HG02852 (cell line): ENCODE data around the gene ING5.
A peak's percentile ranks its signal among the peaks of the same experiment; 100 is the strongest.
"Not testable (repeated sequence)": the region's sequence is repeated elsewhere in the genome, so short reads cannot be mapped to it uniquely, and the experiment has no call there.

Experiments used
- ATAC-seq: cut with Tn5 transposase; IDR thresholded peaks from one replicate; pipeline ENCODE4 v1.9.1; 2021; ENCODE audit warnings: mild to moderate bottlenecking, moderate library complexity; ENCODE audit not compliant: unreplicated experiment

ING5 gene

GRCh38 chr2:241701399-241702154, at the start of gene ING5:
TSS of gene ING5 (plus strand) at chr2:241702039. CDS start at chr2:241702066, 27 bp downstream.
- peak; percentile 62 for ATAC-seq

- ATAC-seq: no peak
These were observed 49.7 kb upstream of the ING5 start for GRCh38 chr2:241652142-241652541.

GRCh38 chr2:241652722-241653121, 49.1 kb upstream of the ING5 start:
- ATAC-seq: no peak

GRCh38 chr2:241653210-241653750, 48.6 kb upstream of the ING5 start:
- ATAC-seq: no peak

- ATAC-seq: no peak
These were observed 47.3 kb upstream of the ING5 start for GRCh38 chr2:241654551-241654950.

GRCh38 chr2:241655516-241656189, 46.2 kb upstream of the ING5 start:
- ATAC-seq: no peak

- ATAC-seq: no peak
These were observed 45.6 kb upstream of the ING5 start for GRCh38 chr2:241656190-241656741.

- ATAC-seq: no peak
These were observed 44.0 kb upstream of the ING5 start for GRCh38 chr2:241657786-241658254.

GRCh38 chr2:241658296-241658695, 43.5 kb upstream of the ING5 start:
- ATAC-seq: no peak

- ATAC-seq: no peak
These were observed 42.6 kb upstream of the ING5 start for GRCh38 chr2:241659150-241659739.

- ATAC-seq: no peak
These were observed 41.1 kb upstream of the ING5 start for GRCh38 chr2:241660593-241661213.

GRCh38 chr2:241662731-241663130, 39.1 kb upstream of the ING5 start:
- ATAC-seq: not testable (repeated sequence)

GRCh38 chr2:241665731-241666440, 36.0 kb upstream of the ING5 start:
- ATAC-seq: no peak

- ATAC-seq: no peak
These were observed 35.0 kb upstream of the ING5 start for GRCh38 chr2:241666627-241667400.

GRCh38 chr2:241668354-241668753, 33.5 kb upstream of the ING5 start:
- no peak for ATAC-seq

GRCh38 chr2:241668839-241669238, 33.0 kb upstream of the ING5 start:
- no peak for ATAC-seq

- no peak for ATAC-seq
These were observed 31.3 kb upstream of the ING5 start for GRCh38 chr2:241670333-241671110.

GRCh38 chr2:241671457-241672240, 30.2 kb upstream of the ING5 start:
- ATAC-seq: no peak
